ENCODE data around the gene HOXB9.

DNA sequence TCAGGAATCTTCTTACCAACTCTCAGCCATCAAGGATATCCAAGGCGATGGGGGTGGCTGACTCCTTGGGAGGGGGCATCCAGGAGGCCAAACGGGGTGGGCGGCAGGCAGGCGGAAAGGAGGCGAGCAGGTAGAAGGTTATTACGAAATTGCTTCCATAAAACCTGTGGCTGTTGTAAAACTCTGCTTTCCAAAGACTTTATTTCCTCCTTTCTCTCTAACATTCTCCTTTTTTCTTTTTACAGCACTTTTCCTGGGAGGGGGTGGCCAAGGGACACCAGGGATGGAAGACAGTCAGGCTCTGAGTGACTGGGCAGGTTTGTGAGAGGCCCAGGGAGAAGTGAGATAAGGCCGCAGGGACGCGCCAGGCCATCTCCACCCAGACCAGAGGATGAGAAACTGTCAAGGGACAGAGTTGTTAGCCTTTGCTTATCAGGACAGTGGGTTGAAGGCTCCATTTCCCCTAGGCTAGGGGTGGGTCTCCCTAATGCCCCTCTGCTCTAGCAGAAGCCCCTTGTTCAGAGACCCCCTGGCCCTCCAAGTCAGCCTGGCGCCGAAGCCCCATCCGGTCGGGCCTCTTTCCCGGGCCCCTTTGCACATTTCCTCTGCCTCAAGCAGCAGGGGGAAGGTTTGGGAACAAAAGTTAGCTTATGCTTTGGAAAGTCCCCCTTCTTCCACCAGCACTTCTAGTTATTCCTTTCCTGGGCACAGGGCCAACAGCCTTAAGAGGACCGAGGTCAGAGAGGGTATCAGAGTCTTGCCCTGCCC is 5.0 kb upstream of the HOXB9 start:
- TF ChIP-seq, protein P1, sequence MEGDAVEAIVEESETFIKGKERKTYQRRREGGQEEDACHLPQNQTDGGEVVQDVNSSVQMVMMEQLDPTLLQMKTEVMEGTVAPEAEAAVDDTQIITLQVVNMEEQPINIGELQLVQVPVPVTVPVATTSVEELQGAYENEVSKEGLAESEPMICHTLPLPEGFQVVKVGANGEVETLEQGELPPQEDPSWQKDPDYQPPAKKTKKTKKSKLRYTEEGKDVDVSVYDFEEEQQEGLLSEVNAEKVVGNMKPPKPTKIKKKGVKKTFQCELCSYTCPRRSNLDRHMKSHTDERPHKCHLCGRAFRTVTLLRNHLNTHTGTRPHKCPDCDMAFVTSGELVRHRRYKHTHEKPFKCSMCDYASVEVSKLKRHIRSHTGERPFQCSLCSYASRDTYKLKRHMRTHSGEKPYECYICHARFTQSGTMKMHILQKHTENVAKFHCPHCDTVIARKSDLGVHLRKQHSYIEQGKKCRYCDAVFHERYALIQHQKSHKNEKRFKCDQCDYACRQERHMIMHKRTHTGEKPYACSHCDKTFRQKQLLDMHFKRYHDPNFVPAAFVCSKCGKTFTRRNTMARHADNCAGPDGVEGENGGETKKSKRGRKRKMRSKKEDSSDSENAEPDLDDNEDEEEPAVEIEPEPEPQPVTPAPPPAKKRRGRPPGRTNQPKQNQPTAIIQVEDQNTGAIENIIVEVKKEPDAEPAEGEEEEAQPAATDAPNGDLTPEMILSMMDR (IDR thresholded peaks at IDR 0.05): no peak
- no peak for TF ChIP-seq POLR2A (IDR thresholded peaks at IDR 0.05)
